Fibroblast of skin of left biceps (primary cell): ENCODE measurements around the gene CRYBG2.

Experiments used
- DNase-seq, 2 experiments: peaks; one replicate each; pipeline ENCODE4 v3.0.0-alpha.2; 2013; ENCODE audit warnings: low read depth in 2 of 2

The CRYBG2 gene

GRCh38 chr1:26372039-26372438 lies 18.1 kb upstream of the CRYBG2 start:
- no peak for DNase-seq

DNA sequence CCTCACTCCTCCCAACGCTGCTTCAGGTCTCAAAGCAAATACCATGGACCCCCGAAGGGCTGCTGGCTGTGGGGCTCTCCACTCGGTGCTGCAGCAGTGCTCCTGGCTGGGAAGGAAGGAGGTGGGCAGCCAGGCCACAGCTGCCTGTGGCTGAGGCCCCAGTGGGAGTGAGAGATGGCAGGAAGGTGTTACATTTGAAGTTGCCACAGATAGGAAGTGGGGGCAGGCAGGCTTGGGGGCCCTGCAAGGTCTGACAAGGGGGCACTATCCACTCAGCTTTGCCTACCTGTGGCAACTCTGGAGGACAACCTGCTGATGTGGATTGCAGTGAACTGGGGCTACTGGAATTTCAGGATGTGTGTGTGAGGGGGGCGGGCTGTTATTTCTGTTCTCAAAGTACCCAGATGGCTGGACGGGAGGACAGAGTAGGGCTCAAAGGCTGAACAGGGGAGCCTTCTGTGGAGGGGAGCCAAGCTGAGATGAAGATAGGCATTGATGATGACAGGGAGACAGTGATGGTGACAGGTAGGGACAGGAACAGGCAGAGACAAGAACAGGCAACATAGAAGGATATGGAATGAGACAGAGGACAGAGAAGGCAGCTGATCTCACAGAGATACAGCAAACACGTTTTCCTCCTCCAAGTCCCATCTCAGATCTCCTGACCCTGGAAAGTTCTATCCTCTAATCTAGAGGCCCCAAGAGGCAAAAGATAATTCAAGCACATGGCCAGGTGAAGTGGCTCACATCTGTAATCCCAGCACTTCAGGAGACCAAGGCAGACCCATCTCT lies 16.9 kb upstream of the CRYBG2 start:
- no peak for DNase-seq

DNA sequence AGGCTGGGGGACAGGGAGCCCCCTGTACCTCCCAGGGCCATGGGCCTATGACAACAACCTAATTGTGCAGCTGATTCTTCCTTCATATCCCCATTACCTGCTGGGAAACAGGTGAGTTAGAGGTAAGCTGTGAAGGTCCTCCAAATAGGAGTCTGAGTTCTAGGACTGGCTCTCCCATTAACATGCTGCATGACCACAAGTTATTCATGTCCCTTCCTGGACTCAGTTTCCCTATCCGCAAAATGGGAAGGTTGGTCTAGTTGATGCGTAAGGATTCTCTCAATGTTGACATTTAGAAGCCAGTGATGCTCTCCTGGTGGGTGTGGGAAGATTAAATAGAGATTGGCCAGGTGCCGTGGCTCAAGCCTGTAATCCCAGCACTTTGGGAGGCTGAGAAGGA lies 14.6 kb upstream of the CRYBG2 start:
- no peak for DNase-seq

DNA sequence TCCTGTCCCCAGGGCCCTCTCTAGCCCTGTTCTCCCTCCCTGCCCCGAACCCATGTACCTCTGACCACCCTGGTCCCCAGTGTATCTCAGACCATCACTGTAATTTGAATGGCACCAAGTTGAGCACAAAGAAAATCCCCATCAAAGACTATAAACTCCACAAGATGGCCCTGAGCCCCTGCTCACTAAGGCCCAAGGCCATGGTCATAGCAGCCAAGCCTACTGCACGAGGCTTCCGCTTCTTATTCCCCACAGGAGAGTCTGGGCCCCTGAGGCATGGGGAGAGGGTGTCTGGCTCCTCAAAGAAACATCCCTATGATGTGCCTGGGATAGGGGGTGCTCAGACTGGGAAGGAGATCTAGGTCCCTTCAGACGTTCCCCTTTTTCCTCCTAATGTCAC lies 14.1 kb upstream of the CRYBG2 start:
- DNase-seq = no peak

GRCh38 chr1:26367441-26367840 lies 13.5 kb upstream of the CRYBG2 start:
- no peak for DNase-seq

- DNase-seq = no peak
These were observed 11.0 kb upstream of the CRYBG2 start for GRCh38 chr1:26364956-26365355.

DNA sequence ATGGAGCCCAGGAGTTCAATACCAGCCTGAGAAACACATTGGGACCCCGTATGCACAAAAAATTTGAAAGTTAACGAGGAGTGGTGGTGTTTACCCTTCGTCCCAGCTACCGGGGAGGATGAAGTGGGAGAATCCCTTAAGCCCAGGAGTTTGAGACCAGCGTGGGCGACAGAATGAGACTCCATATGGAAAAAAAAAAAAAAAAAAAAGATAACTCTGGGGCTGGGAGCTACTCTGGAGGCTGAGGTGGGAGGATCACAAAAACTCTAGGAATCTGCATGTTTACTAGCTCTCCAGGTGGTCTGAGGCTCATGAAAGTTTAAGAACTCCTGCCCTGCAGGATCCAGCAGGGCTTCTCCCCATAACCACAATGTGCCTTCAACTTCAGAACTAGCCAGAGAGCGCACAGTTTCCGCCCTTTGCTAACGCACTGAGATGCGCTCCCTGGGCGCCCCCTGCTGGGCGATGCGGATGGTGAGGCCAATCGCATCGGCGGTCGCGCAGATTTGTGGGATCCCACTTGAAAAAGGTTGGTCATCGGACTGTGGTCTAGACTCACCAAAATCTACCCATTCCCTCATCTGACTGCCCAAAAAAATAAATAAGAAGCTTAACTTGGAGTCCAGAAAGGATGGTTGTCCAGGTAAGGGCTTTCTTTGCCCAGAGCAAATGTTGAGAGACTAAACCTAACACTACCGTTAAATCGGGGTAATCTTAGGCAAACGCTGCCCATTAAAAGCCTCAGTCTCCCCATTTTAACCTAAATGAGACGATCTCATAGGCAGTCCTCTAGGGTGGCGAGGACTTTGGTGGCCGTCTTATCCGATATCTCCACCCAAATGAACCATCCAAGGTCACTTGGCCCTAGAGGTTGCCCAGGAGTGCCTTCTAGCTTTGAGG lies 9.9 kb upstream of the CRYBG2 start:
- peak in 1 of 2 experiments; percentile 17 for DNase-seq

GRCh38 chr1:26362331-26362730 lies 8.4 kb upstream of the CRYBG2 start:
- no peak for DNase-seq

DNA sequence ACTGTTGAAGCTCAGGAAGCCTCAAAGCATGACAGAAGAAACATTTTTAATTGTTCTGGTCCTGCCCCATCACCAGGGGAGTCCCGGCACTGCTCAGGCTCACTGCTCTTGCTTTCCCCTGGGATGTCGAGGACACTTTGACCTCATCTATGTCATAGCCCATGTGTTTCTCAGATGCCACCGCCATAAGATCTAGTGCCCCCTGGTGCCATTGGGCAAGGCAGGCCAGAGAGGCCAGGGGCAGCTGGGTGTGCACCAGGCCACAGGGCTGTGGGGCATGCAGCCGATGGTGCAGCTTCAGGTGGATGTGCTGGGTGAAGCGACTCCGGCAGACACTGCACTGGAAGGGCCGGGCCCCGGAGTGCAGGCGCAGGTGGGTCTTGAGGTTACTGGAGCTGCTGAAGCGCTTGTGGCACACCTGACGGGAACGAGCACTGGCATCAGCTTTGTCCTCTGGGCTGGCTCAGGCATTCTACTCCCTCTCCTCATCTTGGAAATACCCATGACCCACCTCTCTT lies 7.7 kb upstream of the CRYBG2 start:
- no peak for DNase-seq

GRCh38 chr1:26360807-26361604 lies 7.1 kb upstream of the CRYBG2 start:
- DNase-seq = no peak

DNA sequence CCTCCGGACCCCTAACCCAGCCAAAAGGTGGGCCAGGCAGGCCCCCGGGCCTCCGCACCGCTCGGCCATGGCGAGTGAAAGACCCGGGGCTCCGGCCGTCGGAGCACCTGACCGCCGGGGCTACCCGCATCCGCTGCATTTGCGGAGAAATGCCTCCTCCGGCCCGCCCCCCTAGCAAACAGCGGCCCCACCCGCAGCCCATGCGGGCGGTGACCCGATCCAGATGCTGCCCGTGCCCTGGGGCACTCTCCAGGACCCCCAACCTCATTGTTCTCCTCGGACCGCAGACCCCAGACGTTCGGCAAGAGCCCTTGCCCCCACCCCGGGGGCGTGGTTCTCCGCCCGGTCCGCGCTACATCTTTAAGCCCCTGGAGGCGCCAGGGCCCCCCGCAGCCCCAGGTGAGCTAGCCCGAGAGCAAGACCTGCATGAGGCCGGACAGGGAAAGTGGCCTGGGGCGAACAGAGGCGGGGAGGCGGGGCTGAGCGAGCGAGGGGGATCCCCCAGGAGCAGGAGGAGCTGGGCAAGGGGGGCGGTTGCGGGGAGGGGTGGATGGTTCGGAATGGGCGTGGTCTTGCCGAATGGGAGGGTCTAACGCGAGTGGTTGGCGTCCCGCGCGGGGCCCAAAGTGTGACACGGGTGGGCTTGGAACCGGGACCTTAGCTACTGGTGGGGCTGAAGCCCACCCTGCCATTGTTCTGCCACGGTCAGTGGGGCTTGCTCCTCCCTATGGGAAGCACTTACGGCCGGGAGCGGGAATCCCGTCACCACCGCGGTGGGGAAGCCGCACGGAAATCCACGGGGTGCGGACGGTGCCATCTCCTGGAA lies 6.3 kb upstream of the CRYBG2 start:
- DNase-seq = no peak

GRCh38 chr1:26358411-26359384 lies 4.8 kb upstream of the CRYBG2 start:
- DNase-seq = no peak

GRCh38 chr1:26357121-26357602 lies 3.2 kb upstream of the CRYBG2 start:
- no peak for DNase-seq

DNA sequence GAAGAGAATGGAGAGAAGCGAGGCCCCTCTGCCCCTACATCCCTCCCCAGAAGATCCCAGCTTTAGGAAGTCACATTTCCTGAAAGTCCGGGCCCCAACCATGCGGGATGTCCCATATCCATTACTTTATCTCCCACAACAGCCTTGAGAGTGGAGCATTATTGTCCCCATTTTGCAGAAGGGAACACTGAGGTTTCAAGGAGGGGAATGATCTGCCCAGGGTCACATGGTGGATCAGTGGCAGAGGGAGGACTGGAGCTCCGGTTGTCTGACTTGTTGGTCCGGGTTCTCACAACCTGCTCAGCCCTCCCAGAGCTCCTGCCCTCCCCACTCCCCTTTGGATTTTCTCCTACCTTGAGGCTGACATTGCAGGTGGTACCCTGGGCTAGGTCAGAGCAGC lies 2.2 kb upstream of the CRYBG2 start:
- no peak for DNase-seq

GRCh38 chr1:26354972-26355371 lies 1.0 kb upstream of the CRYBG2 start:
- no peak for DNase-seq

DNA sequence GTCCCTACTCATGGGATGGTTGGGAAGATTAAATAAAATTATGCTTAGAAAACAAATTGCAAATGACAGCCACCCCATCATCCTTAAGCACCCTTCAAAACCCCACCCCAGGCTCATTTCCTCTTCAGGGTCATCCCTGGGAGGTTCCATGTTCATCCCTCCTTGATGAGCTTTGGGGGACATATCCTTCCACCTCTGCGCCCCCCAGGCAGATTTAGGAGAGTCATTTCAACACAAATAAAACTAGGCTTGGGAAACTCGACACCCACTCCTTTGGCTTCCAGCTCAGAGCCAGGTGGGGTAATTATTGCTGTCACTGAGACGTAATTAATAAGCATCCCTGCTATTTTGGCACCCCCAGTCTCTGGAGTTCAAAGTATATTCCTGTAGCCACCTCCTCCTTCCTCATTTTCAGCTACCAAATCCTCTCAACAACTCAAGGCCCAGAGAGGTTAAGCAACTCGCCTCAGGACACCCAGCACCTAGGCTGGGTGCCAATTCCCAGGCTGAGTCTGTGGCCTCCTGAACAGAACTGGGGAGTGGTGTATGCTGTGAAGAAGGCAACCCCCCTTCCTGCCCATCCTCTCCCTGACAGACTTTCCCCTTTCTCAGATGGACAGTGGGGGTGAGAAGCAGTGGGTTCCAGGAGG lies 595 bp downstream of the CRYBG2 start:
- DNase-seq = no peak

- no peak for DNase-seq
These were observed 1.6 kb downstream of the CRYBG2 start for GRCh38 chr1:26352338-26352679.

DNA sequence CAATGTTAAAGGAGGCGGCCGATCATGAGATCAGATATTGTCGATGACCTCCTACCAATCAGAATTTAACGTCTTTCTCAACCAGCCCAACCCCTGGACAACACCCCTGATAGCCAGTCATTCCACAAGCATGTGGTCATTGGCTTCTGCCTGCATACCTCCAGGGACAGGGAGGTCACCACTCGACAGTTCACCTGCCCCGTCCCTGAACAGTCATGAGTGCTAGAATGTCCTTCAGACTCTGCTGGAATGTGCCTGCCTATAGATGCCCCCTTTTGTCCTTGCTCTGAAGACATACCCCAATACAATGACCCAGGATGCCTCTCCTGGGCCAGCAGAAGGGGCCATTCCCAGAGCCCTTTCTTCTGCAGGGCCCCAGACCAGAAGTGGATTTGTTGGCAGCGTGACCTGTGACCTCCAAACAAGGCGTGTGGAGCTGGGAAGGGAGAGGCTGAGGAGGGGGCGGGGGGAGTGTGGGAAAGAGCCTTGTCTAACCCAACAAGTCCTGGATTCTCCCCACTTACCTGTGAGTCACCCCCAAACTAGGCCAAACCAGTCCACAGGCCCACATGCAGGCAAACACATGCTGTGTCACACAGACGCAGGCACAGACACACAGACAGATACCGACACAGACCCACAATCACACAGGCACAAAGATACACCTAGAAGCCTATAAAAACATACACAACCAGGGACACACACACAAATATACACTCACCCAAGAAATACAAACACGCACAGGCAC lies 2.2 kb downstream of the CRYBG2 start:
- DNase-seq = no peak
